SIG-M5 treated with dmso at 0.1 percent for 504 hours (cell line): Measurements from ENCODE around the gene NBPF3.
"Not testable (repeated sequence)": the region's sequence is repeated elsewhere in the genome, so short reads cannot be mapped to it uniquely, and the experiment has no call there.

Experiments
- DNase-seq: peaks from one replicate; lab custom pipeline; 2025; ENCODE audit not compliant: unreplicated experiment; lab: John Stamatoyannopoulos, UW

NBPF3 gene

GRCh38 chr1:21517161-21517589, 77.2 kb downstream of the NBPF3 start:
- no peak for DNase-seq

- no peak for DNase-seq
Observed at GRCh38 chr1:21517660-21518480, 77.9 kb downstream of the NBPF3 start.

- DNase-seq = no peak
Observed at GRCh38 chr1:21518774-21519455, 79.0 kb downstream of the NBPF3 start.

GRCh38 chr1:21519486-21520070, 79.6 kb downstream of the NBPF3 start:
- DNase-seq = not testable (repeated sequence)

- DNase-seq = no peak
Observed at GRCh38 chr1:21520899-21521716, 81.2 kb downstream of the NBPF3 start.

- DNase-seq = no peak
Observed at GRCh38 chr1:21521717-21522060, 81.8 kb downstream of the NBPF3 start.

GRCh38 chr1:21522525-21523038, 82.6 kb downstream of the NBPF3 start:
- no peak for DNase-seq

GRCh38 chr1:21523297-21523813, 83.4 kb downstream of the NBPF3 start:
- no peak for DNase-seq

- DNase-seq = no peak
Observed at GRCh38 chr1:21524220-21524619, 84.3 kb downstream of the NBPF3 start.

- DNase-seq = no peak
Observed at GRCh38 chr1:21524686-21525339, 84.9 kb downstream of the NBPF3 start.

GRCh38 chr1:21525340-21525717, 85.4 kb downstream of the NBPF3 start:
- DNase-seq = no peak

GRCh38 chr1:21526441-21526840, 86.5 kb downstream of the NBPF3 start:
- no peak for DNase-seq

- DNase-seq = no peak
Observed at GRCh38 chr1:21530368-21531016, 90.6 kb downstream of the NBPF3 start.

- DNase-seq = no peak
Observed at GRCh38 chr1:21531241-21531640, 91.3 kb downstream of the NBPF3 start.

GRCh38 chr1:21532496-21532895, 92.6 kb downstream of the NBPF3 start:
- no peak for DNase-seq

- no peak for DNase-seq
Observed at GRCh38 chr1:21532992-21533534, 93.1 kb downstream of the NBPF3 start.

GRCh38 chr1:21534146-21534545, 94.2 kb downstream of the NBPF3 start:
- DNase-seq = no peak
